Measurements from ENCODE around the gene SEL1L3. TPM values are rescaled to one million over a fixed set of nuclear protein-coding genes. Genes with fewer than 3 reads are reported as not detected.

The SEL1L3 gene
- total and polyA plus RNA-seq, 12 donors, result 1.7 to 23.7 (median 4.9) TPM

GRCh38 chr4:25770847-25771246, 91.9 kb downstream of the SEL1L3 start:
- no peaks in the 10 kb centered on the region for H3K9me3 ChIP-seq (replicated peaks in 1 of 3)
- no peaks in the 10 kb centered on the region for H3K36me3 ChIP-seq (replicated peaks in 1 of 2)
- TF ChIP-seq CTCF (IDR thresholded peaks at IDR 0.05) (no peak), POLR2A (IDR thresholded peaks at IDR 0.05) (no peak)
- no peak overlapping the region for H3K4me3 ChIP-seq
- WGBS, 4 donors, result 61 to 85% (median 69%) methylated on average over 1 of the region's 1 CpG
- intact Hi-C loops (cut with DNase I), result no loop called here
- H3K4me1 ChIP-seq (replicated peaks in 1 of 2), result no peaks in the 10 kb centered on the region
- DNase-seq, result no peak
- H3K27ac ChIP-seq, result no peak overlapping the region
- peaks cover 6% of the 10 kb centered on the region for H3K27me3 ChIP-seq

GRCh38 chr4:25769251-25769650, 93.5 kb downstream of the SEL1L3 start:
- Histone ChIP-seq H3K9me3 (replicated peaks in 1 of 3) (no peaks in the 10 kb centered on the region), H3K4me3 (no peak overlapping the region), H3K27ac (no peak overlapping the region), H3K36me3 (replicated peaks in 1 of 2) (no peaks in the 10 kb centered on the region), H3K4me1 (replicated peaks in 1 of 2) (no peaks in the 10 kb centered on the region), H3K27me3 (peaks cover 6% of the 10 kb centered on the region)
- 44 to 68% (median 53%) methylated on average over 4 of the region's 4 CpGs for WGBS, 4 donors
- TF ChIP-seq POLR2A (IDR thresholded peaks at IDR 0.05), result no peak
- no peak for TF ChIP-seq CTCF (IDR thresholded peaks at IDR 0.05)
- intact Hi-C loops (cut with DNase I), result loop anchor here (2.0 to 5.0 kb wide), 2 partner anchors 327 to 328 kb away; no protein-coding TSS in a partner anchor
- DNase-seq, result no peak

GRCh38 chr4:25767877-25768725, 94.7 kb downstream of the SEL1L3 start:
- TF ChIP-seq CTCF (IDR thresholded peaks at IDR 0.05) (peak; percentile 67 to 84 (median 79)), POLR2A (IDR thresholded peaks at IDR 0.05) (no peak)
- intact Hi-C loops (cut with DNase I), result loop anchor here (2.0 to 5.0 kb wide), 2 partner anchors 326 to 327 kb away; no protein-coding TSS in a partner anchor
- peak; percentile 64 to 85 (median 72) for DNase-seq

GRCh38 chr4:25760518-25761157, 102.2 kb downstream of the SEL1L3 start:
- WGBS, 4 donors, result 60 to 69% (median 64%) methylated on average over 11 of the region's 11 CpGs
- H3K4me3 ChIP-seq, result no peak overlapping the region

More at GRCh38 chr4:25767877-25768725, 94.7 kb downstream of the SEL1L3 start:
- 40 to 49% (median 42%) methylated on average over 8 of the region's 8 CpGs for WGBS, 4 donors
- H3K27ac ChIP-seq, result no peak overlapping the region
- H3K9me3 ChIP-seq (replicated peaks in 1 of 3), result no peaks in the 10 kb centered on the region
- H3K36me3 ChIP-seq (replicated peaks in 1 of 2), result no peaks in the 10 kb centered on the region
- H3K27me3 ChIP-seq, result peaks cover 6% of the 10 kb centered on the region
- H3K4me3 ChIP-seq, result no peak overlapping the region
- H3K4me1 ChIP-seq (replicated peaks in 1 of 2), result no peaks in the 10 kb centered on the region

More at GRCh38 chr4:25760518-25761157, 102.2 kb downstream of the SEL1L3 start:
- no peaks in the 10 kb centered on the region for H3K27me3 ChIP-seq
- H3K9me3 ChIP-seq (replicated peaks in 1 of 3), result no peaks in the 10 kb centered on the region
- TF ChIP-seq POLR2A (IDR thresholded peaks at IDR 0.05) (no peak), CTCF (IDR thresholded peaks at IDR 0.05) (no peak)
- no peaks in the 10 kb centered on the region for H3K4me1 ChIP-seq (replicated peaks in 1 of 2)
- intact Hi-C loops (cut with DNase I), result no loop called here
- peak in 2 of 7 donors; percentile 20 to 27 for DNase-seq
- no peak overlapping the region for H3K27ac ChIP-seq
- H3K36me3 ChIP-seq (replicated peaks in 1 of 2), result no peaks in the 10 kb centered on the region
